Left kidney (tissue), 2 donors: ENCODE data around the gene GP9. TPM values are rescaled to one million over a fixed set of nuclear protein-coding genes. Genes with fewer than 3 reads are reported as not detected.
"Not testable (repeated sequence)": the region's sequence is repeated elsewhere in the genome, so short reads cannot be mapped to it uniquely, and the experiment has no call there.

Experiments
- DNase-seq: peaks from one replicate; pipeline ENCODE4 v3.0.0-alpha.2; 2013
- polyA plus RNA-seq: library from polyadenylated mRNA; unstranded; fragments of 120-200 nt; gene quantifications from one replicate; pipeline ENCODE4 v1.2.1, GENCODE V29; 2013; ENCODE audit not compliant: insufficient read length

The GP9 gene
- polyA plus RNA-seq, 1 donor = 0.47 TPM

- DNase-seq = no peak
Measured at GRCh38 chr3:129070086-129070885, 9.7 kb downstream of the GP9 start.

DNA sequence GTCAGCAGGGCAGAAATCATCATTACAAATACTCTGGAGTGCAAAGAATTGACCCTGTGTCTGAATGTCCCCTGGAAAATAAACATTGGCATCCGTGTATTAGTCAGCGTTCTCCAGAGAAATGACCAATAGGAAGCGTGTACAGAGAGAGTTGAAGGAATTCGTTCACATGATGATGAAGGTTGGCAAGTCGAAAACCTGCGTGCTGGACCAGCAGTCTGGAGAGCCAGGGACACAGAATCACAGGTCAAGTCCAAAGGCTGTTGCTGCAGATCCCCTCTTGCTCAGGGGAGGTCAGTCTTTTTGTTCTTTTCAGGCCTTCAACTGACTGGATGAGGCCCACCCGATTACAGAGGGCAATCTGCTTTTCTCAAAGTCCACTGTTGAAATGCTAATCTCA is 16.6 kb downstream of the GP9 start:
- DNase-seq = no peak

DNA sequence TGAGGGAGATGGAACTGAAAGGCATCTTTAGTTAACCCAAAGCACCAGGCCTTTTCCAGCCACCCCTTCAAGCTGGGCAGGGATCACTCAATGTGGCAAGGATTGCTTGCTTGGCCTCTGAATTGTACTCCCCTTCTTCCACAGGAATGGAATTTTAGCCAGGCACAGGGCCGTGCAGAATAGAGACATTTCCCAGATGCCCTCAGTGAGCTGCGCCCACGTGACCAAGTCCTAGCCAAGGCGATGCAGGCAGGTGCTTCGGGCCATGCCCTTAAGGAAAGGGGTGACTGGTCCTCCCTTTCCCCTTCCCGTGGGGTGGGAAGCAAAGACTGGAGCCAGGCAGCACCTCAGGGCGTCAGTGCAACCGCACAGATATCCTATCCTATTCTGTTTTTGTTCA is 17.9 kb downstream of the GP9 start:
- no peak for DNase-seq

GRCh38 chr3:129081503-129081902 is 20.9 kb downstream of the GP9 start:
- no peak for DNase-seq

GRCh38 chr3:129082026-129082425 is 21.4 kb downstream of the GP9 start:
- DNase-seq = no peak

GRCh38 chr3:129084501-129084900 is 23.9 kb downstream of the GP9 start:
- no peak for DNase-seq

DNA sequence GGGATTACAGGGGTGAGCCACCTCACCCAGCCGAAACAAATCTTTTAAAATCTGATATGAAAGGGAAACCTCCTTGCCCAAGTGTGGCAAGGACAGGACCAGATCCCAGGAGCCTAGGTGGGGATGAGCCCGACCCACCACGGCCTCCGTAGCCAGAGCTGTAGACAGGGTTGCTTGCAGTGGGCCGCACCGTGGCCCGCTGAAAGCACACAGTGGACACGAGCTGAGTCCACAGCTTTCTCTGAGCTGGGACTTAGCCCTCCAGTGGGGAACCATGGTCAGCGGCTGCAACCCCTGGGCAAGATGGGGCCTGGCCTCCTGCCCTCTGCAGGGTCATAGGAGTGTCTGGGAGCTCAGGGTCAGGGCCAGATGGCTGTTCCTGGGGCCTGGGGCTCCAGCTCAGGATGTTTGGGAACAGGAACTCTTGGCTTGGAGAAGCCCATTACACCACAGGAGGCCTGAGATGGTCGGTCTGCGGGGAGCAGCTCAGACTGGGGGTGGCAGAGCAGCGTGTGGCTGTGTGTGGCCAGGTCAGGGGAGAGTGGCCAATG is 24.7 kb downstream of the GP9 start:
- no peak for DNase-seq

GRCh38 chr3:129085818-129086217 is 25.2 kb downstream of the GP9 start:
- no peak for DNase-seq

DNA sequence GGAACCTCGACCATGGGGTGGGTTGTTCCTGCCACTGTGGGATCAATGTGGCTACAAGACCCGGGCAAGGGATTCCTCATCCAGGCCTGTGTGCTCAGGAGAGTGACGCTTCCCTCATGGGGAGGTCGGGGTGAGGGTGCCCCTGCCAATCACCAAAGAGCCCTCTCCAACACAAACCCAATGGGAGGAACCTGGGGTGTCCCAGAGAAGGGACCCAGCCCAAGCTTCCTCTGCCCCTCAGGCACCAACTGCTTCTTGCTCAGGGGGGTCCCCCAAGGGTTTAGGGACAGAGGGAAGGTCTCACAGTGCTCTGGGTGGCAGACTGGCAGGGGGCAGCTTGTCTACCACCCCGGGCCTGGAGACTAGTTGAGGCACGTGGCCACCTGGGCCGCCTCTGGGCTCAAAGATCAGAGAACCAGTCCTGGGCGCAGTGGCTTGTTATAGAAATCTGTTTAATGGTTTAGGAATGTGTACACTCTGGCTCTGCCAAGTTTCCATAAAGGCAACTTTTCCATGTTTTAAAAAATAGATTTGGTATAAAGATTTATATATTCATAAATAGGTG is 26.6 kb downstream of the GP9 start:
- no peak for DNase-seq

GRCh38 chr3:129087904-129088303 is 27.3 kb downstream of the GP9 start:
- DNase-seq = not testable (repeated sequence)

- DNase-seq = not testable (repeated sequence)
Measured at GRCh38 chr3:129088312-129088711, 27.7 kb downstream of the GP9 start.

- no peak for DNase-seq
Measured at GRCh38 chr3:129095285-129095684, 34.7 kb downstream of the GP9 start.

- DNase-seq = no peak
Measured at GRCh38 chr3:129100274-129100673, 39.7 kb downstream of the GP9 start.

DNA sequence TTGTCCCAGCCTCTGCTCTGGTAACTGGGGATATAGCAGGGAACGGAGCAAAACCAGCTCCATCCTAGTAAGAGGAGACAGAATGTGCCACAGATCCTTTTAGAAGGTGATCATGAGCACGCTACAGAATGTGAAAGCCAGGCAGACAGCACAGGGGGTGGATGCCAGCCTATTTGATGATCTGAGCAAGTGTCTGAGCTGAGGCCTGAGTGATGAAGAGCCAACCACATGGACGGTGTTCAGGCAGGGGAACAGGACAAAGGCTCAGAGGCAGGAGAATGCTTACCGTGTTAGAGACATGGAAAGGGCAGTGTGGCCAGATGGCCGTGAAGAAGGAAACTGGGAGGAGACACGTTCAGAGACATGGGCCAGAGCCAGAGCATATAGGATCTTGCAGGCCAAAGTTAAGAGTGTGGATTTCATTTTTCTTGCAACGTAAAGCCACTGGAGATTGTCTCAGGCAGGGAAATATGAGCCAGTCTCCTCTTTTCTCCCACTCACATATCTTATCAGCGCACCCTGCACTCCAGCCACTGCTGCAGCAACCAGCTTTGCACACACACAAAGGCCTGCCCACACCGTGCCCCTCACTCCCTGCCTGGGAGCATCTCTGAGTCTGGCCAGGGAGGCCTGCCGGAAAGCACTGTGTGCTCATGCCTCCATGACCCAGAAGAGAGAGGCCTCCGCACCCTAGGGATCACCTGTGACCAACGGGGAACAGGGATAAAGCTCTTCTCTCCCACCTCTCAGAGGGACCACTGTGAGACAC is 41.0 kb downstream of the GP9 start:
- DNase-seq = no peak

GRCh38 chr3:129103296-129103695 is 42.7 kb downstream of the GP9 start:
- DNase-seq = no peak

- no peak for DNase-seq
Measured at GRCh38 chr3:129104051-129104450, 43.5 kb downstream of the GP9 start.

- no peak for DNase-seq
Measured at GRCh38 chr3:129104498-129105079, 44.0 kb downstream of the GP9 start.

GRCh38 chr3:129105862-129106261 is 45.3 kb downstream of the GP9 start:
- no peak for DNase-seq

- no peak for DNase-seq
Measured at GRCh38 chr3:129106320-129106719, 45.7 kb downstream of the GP9 start.

DNA sequence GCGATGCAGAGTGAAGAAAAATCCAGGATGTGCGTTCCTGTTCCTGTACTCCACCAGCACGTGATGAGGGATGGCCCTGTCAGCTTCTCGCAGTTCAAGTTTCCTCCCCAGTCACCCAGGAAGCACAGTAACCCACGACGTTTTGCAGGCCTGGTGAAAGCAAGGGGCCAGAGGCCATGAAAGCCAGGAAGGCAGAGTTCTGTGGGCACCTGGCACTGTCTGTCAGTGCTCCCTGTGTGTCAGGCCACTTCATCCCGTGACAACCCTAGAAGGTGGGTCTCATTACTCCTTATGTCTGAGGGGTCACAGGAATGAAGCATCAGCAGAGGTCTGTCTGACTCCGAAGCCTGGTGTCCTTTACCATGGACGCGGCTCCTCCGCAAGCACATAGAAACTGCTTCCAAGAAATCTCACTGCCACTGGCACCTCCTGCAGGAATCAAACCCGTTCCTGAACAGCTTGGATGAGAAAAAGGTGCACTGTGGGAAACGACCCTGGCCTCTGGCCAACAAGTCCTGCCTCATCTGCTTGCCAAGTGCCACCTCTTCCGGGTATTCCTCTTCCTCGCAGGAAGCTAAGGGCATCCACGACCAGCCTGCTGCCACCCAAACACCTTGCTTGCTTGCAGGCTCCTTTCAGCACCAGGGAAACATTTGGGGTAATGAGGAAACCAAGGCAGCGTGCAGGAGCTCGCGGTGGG is 46.4 kb downstream of the GP9 start:
- DNase-seq = no peak

DNA sequence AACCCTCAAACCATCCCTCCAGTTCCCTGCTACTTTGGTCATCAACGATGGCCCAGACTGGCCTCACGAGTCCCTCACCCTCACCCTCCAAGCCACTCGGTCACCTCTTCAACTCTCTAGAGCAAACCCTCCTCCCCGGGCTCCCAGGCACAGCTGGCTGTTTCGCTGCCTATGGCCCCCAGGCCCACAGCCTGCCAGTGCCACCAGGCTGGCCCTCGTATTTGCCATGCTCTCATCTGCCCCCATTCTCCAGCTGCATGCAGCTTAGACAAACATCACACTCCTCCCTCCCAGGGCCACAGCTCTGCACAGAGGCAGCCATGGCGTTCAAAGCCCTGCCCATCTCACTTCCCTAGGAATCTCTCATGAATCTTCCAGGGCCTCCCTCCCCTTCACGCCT is 47.2 kb downstream of the GP9 start:
- no peak for DNase-seq
